ENCODE data around the gene TMEM187.

DNA sequence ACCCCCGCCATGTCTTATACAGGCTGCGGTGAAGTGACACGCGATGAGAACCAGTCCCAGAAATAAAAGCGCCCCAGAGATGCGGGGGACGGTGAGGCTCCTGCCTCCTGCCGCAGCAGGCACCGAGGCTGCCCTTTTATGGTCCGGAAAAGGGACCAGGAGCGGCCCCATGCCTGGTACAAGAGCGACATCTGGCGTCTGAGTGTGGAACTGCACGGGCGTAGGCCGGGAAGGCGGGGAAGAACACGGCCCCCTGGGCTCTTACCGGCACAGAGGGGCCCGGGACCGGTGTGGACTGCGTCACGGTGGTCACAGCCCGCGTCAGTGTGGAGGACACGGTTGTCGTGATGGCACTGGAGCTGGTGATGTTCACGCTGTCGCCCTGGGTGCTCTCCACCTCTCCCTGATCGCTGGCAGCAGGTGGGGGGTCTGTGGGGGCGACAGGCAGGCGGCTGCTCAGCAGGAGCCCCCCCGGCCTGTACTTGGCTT lies 19.2 kb upstream of the TMEM187 start:
- TF ChIP-seq, protein P1, sequence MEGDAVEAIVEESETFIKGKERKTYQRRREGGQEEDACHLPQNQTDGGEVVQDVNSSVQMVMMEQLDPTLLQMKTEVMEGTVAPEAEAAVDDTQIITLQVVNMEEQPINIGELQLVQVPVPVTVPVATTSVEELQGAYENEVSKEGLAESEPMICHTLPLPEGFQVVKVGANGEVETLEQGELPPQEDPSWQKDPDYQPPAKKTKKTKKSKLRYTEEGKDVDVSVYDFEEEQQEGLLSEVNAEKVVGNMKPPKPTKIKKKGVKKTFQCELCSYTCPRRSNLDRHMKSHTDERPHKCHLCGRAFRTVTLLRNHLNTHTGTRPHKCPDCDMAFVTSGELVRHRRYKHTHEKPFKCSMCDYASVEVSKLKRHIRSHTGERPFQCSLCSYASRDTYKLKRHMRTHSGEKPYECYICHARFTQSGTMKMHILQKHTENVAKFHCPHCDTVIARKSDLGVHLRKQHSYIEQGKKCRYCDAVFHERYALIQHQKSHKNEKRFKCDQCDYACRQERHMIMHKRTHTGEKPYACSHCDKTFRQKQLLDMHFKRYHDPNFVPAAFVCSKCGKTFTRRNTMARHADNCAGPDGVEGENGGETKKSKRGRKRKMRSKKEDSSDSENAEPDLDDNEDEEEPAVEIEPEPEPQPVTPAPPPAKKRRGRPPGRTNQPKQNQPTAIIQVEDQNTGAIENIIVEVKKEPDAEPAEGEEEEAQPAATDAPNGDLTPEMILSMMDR (IDR thresholded peaks at IDR 0.05): peak; percentile 78 to 99 (median 88)
- TF ChIP-seq POLR2A (IDR thresholded peaks at IDR 0.05): no peak

Measured in heart left ventricle (tissue), 13 donors.